ENCODE results near the gene PIBF1.

- no peak for TF ChIP-seq CTCF (conservative IDR thresholded peaks at IDR 0.05 in 1 of 2, IDR thresholded peaks at IDR 0.05 in 1 of 2; ENCODE audit: extremely low read depth in 1 of 2, insufficient read depth in 1 of 2, low read depth in 1 of 2, low read length in 2 of 2)
- TF ChIP-seq EZH2 (IDR thresholded peaks at IDR 0.05; ENCODE audit: borderline replicate concordance, low read length): no peak
These were observed 274.6 kb downstream of the PIBF1 start for GRCh38 chr13:73056565-73056962.

All from mammary epithelial cell (primary cell).